Measurements from ENCODE around the gene ZNF813.
"Not testable (repeated sequence)": the region's sequence is repeated elsewhere in the genome, so short reads cannot be mapped to it uniquely, and the experiment has no call there.

Gene ZNF813

DNA sequence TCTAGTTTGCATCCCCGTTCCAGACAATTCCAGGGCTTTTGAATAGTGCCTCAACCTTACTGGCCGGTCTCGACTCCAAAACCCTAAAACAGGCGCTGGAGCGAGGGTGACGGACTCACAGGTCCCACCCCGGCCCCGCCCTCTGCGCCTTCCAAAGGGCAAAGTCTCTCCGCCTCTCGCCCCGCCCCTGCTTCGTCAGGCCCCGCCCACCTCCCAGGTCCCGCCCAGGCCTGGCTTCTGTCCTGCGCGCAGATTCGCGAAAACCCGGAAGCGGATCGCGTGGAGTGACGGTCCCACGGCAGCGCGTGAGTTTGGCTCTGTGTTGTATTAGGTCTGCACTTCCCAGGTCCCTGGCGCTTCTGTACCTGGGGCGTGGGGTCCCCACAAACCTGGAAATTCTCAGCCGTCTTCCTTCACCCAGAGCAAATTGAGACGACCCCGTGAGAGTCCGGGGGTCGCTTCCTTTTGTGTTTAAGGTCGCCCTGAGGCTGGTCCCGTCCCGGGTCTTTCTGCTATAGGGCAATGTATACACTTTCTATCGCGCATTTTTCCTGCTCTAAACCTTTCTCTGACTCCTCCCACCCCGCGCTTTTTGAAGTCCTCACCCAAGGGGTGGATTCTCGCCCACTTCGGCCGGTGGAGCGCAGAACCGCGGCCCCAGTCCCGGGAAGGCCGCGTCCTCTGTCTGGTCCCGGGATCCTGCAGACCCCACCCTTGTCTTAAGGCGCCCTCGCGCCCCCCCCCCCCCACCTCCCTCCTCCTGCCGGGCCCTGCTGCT lies at the start of gene ZNF813:
ZNF813 (plus strand) TSS at position 249 of the 778 bp plus-strand sequence. CDS start 16,090 bp downstream, outside the sequence.
- no peaks in the 10 kb centered on the region for H3K27me3 ChIP-seq (ENCODE audit: control insufficient read depth, insufficient read depth, low read length)
- peak within 1 kb of the TSS; percentile 88 for H3K4me3 ChIP-seq (ENCODE audit: low read length)
- no peaks in the 10 kb centered on the region for H3K36me3 ChIP-seq (ENCODE audit: control insufficient read depth, insufficient read depth, low read length)
- DNase-seq (ENCODE audit: low read depth, low spot score) = peak; percentile 77
- H3K4me1 ChIP-seq (ENCODE audit: control insufficient read depth, insufficient read depth, low read length) = no peaks in the 10 kb centered on the region; the same call in 1 of the 2 replicates
- H3K27ac ChIP-seq (ENCODE audit: low read length) = no peak within 1 kb of the TSS
- no CpG with 5 or more reads among the region's 55 CpGs for WGBS (ENCODE audit: insufficient coverage, insufficient read length)
- no peaks in the 10 kb centered on the region for H3K9me3 ChIP-seq (ENCODE audit: control insufficient read depth, insufficient read depth, low read length)

DNA sequence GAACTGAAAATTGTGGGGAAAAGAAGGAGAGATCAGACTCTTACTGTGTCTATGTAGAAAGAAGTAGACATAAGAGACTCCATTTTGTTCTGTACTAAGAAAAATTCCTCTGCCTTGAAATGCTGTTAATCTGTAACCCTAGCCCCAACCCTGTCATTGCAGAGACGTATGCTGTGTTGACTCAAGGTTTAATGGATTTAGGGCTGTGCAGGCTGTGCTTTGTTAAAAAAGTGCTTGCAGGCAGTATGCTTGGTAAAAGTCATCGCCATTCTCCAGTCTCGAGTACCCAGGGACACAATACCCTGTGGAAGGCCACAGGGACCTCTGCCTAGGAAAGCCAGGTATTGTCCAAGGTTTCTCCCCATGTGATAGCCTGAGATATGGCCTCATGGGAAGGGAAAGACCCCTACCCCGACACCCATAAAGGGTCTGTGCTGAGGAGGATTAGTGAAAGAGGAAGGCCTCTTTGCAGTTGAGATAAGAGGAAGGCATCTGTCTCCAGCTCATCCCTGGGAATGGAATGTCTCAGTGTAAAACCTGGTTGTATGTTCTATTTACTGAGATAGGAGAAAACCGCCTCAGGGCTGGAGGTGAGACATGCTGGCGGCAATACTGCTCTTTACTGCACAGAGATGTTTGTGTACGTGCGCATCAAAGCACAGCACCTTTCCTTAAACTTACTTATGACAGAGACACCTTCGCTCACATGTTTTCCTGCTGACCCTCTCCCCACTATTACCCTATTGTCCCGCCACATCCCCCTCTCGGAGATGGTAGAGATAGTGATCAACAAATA lies 46.8 kb upstream of the ZNF813 start:
- not testable (repeated sequence) for H3K4me3 ChIP-seq (ENCODE audit: low read length); H3K36me3 ChIP-seq (ENCODE audit: control insufficient read depth, insufficient read depth, low read length); H3K27me3 ChIP-seq (ENCODE audit: control insufficient read depth, insufficient read depth, low read length); H3K27ac ChIP-seq (ENCODE audit: low read length); H3K4me1 ChIP-seq (ENCODE audit: control insufficient read depth, insufficient read depth, low read length); DNase-seq (ENCODE audit: low read depth, low spot score); H3K9me3 ChIP-seq (ENCODE audit: control insufficient read depth, insufficient read depth, low read length)
- no CpG with 5 or more reads among the region's 11 CpGs for WGBS (ENCODE audit: insufficient coverage, insufficient read length)

DNA sequence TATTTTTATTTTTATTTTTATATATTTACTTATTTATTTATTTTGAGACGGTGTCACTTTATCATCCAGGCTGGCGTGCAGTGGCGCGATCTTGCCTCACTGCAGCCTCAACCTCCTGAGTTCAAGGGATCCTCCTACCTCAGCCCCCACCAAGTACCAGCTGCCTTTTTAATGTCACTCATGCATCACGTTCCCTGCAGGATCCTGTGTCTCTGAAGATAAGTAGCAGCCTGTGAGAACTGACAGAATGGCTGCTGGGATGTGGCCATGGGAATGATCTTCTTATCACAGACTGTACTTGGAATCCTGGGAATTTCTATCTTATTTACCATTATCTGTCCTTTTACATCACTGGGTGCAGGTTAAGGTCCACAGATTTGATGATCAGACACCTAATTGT lies 45.0 kb upstream of the ZNF813 start:
- no CpG with 5 or more reads among the region's 5 CpGs for WGBS (ENCODE audit: insufficient coverage, insufficient read length)
- no peak overlapping the region for H3K27ac ChIP-seq (ENCODE audit: low read length)

DNA sequence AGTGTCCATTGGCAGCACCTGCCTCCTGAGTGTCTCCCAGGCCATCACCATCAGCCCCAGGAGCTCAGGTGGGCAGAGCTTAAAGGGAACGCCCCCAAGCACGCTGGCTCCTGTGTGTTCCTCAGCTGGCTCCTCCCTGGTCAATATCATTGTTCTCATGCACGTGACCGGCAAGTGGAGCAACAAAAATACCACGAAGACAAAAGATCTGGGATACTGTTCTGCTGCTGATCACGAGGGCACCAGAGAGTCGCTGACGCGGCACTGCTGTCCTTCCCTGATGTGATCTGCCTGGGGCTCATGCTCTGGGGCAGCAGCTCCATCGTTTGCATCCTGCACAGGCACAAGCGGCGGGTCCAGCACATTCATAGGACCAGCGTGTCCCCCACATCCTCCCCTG lies 44.5 kb upstream of the ZNF813 start:
- H3K27me3 ChIP-seq (ENCODE audit: control insufficient read depth, insufficient read depth, low read length); DNase-seq (ENCODE audit: low read depth, low spot score); H3K4me3 ChIP-seq (ENCODE audit: low read length); H3K9me3 ChIP-seq (ENCODE audit: control insufficient read depth, insufficient read depth, low read length); H3K27ac ChIP-seq (ENCODE audit: low read length); H3K4me1 ChIP-seq (ENCODE audit: control insufficient read depth, insufficient read depth, low read length); H3K36me3 ChIP-seq (ENCODE audit: control insufficient read depth, insufficient read depth, low read length): not testable (repeated sequence)
- no CpG with 5 or more reads among the region's 13 CpGs for WGBS (ENCODE audit: insufficient coverage, insufficient read length)

More for the DNA sequence above, 45.0 kb upstream of the ZNF813 start:
- H3K36me3 ChIP-seq (ENCODE audit: control insufficient read depth, insufficient read depth, low read length) = no peaks in the 10 kb centered on the region
- H3K27me3 ChIP-seq (ENCODE audit: control insufficient read depth, insufficient read depth, low read length) = no peaks in the 10 kb centered on the region
- no peak overlapping the region for H3K4me3 ChIP-seq (ENCODE audit: low read length)
- no peaks in the 10 kb centered on the region for H3K9me3 ChIP-seq (ENCODE audit: control insufficient read depth, insufficient read depth, low read length)
- no peaks in the 10 kb centered on the region; the same call in 1 of the 2 replicates for H3K4me1 ChIP-seq (ENCODE audit: control insufficient read depth, insufficient read depth, low read length)
- DNase-seq (ENCODE audit: low read depth, low spot score) = no peak

DNA sequence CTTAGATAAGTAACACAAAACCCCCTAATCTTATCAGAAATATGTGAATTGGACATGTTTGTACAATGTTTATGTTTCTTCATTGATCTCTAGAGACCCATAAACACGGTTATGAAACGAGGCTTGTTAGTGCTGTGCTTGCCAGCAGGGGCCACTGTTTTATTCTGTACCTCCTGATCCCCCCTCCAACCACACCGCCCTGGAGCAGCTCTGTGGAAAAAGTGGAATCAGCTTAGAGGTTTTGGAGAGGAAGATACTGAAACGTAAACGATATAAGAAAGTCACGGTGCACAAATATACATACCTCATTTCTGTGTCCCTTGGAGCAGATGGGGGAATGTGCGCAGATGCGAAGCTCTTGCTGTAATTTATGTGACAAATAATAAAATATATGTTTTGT lies 43.9 kb upstream of the ZNF813 start:
- not testable (repeated sequence) for H3K36me3 ChIP-seq (ENCODE audit: control insufficient read depth, insufficient read depth, low read length); H3K4me1 ChIP-seq (ENCODE audit: control insufficient read depth, insufficient read depth, low read length); H3K27ac ChIP-seq (ENCODE audit: low read length); H3K4me3 ChIP-seq (ENCODE audit: low read length); DNase-seq (ENCODE audit: low read depth, low spot score); H3K27me3 ChIP-seq (ENCODE audit: control insufficient read depth, insufficient read depth, low read length); H3K9me3 ChIP-seq (ENCODE audit: control insufficient read depth, insufficient read depth, low read length)
- no CpG with 5 or more reads among the region's 8 CpGs for WGBS (ENCODE audit: insufficient coverage, insufficient read length)

DNA sequence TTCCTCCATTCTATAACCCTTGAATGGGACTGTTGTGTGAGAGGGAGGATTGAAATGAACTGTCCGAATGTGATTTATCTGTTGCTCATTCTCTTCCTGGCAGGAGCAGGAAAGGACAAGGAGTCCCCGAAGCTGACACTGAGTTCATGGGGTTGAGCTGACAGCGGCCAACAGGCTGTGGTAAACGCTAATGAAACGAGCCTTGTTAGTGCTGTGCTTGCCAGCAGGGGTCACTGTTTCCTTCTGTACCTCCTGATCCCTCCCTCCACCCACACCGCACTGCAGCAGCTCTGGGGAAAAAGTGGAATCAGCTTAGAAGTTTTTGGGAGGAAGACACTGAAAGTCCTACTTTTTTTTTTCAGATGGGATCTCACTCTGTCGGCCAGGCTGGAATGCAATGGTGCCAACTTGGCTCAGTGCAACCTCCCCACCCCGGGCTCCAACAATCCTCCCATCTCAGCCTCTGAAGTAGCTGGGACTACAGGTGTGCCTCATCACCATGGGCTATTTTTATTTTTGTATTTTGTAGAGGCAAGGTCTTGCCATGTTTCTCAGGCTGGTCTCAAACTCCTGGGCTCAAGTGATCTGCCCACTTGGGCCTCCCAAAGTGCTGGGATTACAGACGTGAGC lies 42.5 kb upstream of the ZNF813 start:
- no CpG with 5 or more reads among the region's 9 CpGs for WGBS (ENCODE audit: insufficient coverage, insufficient read length)
- Histone ChIP-seq H3K27ac (ENCODE audit: low read length) (no peak overlapping the region), H3K36me3 (ENCODE audit: control insufficient read depth, insufficient read depth, low read length) (no peaks in the 10 kb centered on the region), H3K4me1 (ENCODE audit: control insufficient read depth, insufficient read depth, low read length) (no peaks in the 10 kb centered on the region; the same call in 1 of the 2 replicates), H3K4me3 (ENCODE audit: low read length) (no peak overlapping the region), H3K27me3 (ENCODE audit: control insufficient read depth, insufficient read depth, low read length) (no peaks in the 10 kb centered on the region), H3K9me3 (ENCODE audit: control insufficient read depth, insufficient read depth, low read length) (no peaks in the 10 kb centered on the region)
- peak; percentile 87 for DNase-seq (ENCODE audit: low read depth, low spot score)

DNA sequence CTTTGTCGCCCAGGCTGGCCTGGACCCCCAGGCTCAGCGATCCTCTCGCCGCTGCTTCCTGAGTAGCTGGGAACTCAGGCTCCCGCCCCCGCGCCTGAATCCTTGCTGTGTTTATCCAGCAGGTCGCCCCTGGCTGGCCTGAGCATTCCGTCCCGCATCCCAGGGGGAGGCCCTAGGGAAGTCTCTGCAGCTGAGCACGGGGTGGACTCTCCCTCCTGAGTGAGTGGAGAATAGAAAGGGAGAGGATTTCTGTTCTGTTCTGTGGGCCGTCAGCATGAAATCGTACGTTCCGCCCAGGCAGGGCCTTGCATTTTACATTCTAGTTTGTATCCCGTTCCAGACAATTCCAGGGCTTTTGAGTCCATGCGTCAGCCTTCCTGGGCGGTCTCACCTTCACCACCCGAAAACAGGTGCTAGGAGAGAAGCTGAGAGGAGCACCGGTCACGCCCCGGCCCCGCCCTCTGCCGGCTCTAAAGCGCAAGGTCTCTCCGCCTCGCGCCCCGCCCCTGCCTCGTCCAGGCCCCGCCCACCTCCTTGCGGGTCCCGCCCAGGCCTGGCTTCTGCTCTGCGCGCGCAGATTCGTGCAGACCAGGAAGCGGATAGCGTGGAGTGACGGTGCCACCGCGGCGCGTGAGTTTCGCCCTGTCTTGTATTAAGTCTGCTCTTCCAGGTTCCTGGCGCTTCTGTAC lies 36.0 kb upstream of the ZNF813 start, which contains the start of gene ZNF761:
ZNF761 (plus strand) TSS at position 586 of the 689 bp plus-strand sequence. CDS start 15,285 bp downstream, outside the sequence.
- peak within 1 kb of the TSS; percentile 75 for H3K4me3 ChIP-seq (ENCODE audit: low read length)
- no CpG with 5 or more reads among the region's 46 CpGs for WGBS (ENCODE audit: insufficient coverage, insufficient read length)
- no peak within 1 kb of the TSS for H3K27ac ChIP-seq (ENCODE audit: low read length)
- no peaks in the 10 kb centered on the region for H3K27me3 ChIP-seq (ENCODE audit: control insufficient read depth, insufficient read depth, low read length)
- no peaks in the 10 kb centered on the region for H3K4me1 ChIP-seq (ENCODE audit: control insufficient read depth, insufficient read depth, low read length)
- H3K9me3 ChIP-seq (ENCODE audit: control insufficient read depth, insufficient read depth, low read length) = no peaks in the 10 kb centered on the region
- peak; percentile 89 for DNase-seq (ENCODE audit: low read depth, low spot score)
- no peaks in the 10 kb centered on the region; the same call in 1 of the 2 replicates for H3K36me3 ChIP-seq (ENCODE audit: control insufficient read depth, insufficient read depth, low read length)

DNA sequence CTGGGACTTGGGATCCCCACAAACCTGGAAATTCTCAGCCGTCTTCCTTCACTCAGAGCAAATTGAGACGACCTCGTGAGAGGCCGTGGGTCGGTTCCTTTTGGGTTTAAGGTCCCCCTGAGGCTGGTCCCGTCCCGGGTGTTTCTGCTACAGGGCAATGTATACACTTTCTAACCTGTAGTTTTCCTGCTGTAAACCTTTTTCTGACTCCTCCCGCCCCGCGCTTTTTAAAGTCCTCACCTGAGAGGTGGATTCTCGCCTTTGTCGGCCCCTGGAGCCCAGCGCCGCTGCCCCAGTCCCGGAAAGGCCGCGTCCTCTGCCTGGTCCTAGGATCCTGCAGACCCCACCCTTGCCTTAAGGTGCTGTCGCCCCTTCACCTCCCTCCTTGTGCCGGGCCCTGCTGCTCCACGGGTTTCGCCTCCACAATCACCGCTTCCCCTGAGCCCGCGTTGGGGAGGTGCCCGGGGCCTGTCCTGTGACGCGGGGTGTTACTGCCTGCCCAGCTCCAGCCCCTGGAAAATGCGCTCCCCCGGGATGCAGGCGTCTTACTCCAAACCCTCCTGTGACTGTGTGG lies 35.4 kb upstream of the ZNF813 start:
- H3K4me3 ChIP-seq (ENCODE audit: low read length) = peak overlapping the region; percentile 75
- H3K27ac ChIP-seq (ENCODE audit: low read length) = no peak overlapping the region
- no CpG with 5 or more reads among the region's 30 CpGs for WGBS (ENCODE audit: insufficient coverage, insufficient read length)
- H3K27me3 ChIP-seq (ENCODE audit: control insufficient read depth, insufficient read depth, low read length) = no peaks in the 10 kb centered on the region
- no peaks in the 10 kb centered on the region for H3K9me3 ChIP-seq (ENCODE audit: control insufficient read depth, insufficient read depth, low read length)
- no peaks in the 10 kb centered on the region for H3K4me1 ChIP-seq (ENCODE audit: control insufficient read depth, insufficient read depth, low read length)
- peaks cover 3% of the 10 kb centered on the region; the same call in 1 of the 2 replicates for H3K36me3 ChIP-seq (ENCODE audit: control insufficient read depth, insufficient read depth, low read length)
- no peak for DNase-seq (ENCODE audit: low read depth, low spot score)

DNA sequence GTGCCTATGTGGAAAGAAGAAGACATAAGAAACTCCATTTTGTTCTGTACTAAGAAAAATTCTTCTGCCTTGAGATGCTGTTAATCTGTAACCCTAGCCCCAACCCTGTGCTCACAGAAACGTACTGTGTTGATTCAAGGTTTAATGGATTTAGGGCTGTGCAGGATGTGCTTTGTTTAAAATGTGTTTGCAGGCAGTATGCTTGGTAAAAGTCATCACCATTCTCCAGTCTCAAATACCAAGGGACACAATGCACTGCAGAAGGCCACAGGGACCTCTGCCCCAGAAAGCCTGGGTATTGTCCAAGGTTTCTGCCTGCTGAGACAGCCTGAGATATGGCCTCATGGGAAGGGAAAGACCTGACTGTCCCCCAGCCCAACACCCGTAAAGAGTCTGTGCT lies 23.7 kb upstream of the ZNF813 start:
- DNase-seq (ENCODE audit: low read depth, low spot score); H3K36me3 ChIP-seq (ENCODE audit: control insufficient read depth, insufficient read depth, low read length); H3K4me1 ChIP-seq (ENCODE audit: control insufficient read depth, insufficient read depth, low read length); H3K27me3 ChIP-seq (ENCODE audit: control insufficient read depth, insufficient read depth, low read length); H3K9me3 ChIP-seq (ENCODE audit: control insufficient read depth, insufficient read depth, low read length); H3K27ac ChIP-seq (ENCODE audit: low read length); H3K4me3 ChIP-seq (ENCODE audit: low read length): not testable (repeated sequence)
- no CpG with 5 or more reads among the region's 2 CpGs for WGBS (ENCODE audit: insufficient coverage, insufficient read length)
